ENCODE measurements around the gene RIMBP2. TPM values are rescaled to one million over a fixed set of nuclear protein-coding genes. Genes with fewer than 3 reads are reported as not detected.
"Not testable (repeated sequence)": the region's sequence is repeated elsewhere in the genome, so short reads cannot be mapped to it uniquely, and the experiment has no call there.

Gene RIMBP2
- polyA plus RNA-seq, 1 donor (not counting 4 experiments of a cell fraction or from before 2014, with no cell fraction given): 0.16 TPM

- Histone ChIP-seq H3K27me3 (ENCODE audit: control insufficient read depth, extremely low read depth, insufficient read depth, low read length) (no peaks in the 10 kb centered on the region), H2AFZ (ENCODE audit: control insufficient read depth, low read length) (no peak overlapping the region), H3K9me1 (ENCODE audit: control insufficient read depth, extremely low read depth, insufficient read depth, low read length) (no peaks in the 10 kb centered on the region), H3K4me3 (ENCODE audit: control insufficient read depth in 2 of 3, extremely low read depth in 1 of 3, insufficient read depth in 2 of 3, low read depth in 1 of 3, low read length in 3 of 3) (no peak overlapping the region), H3K27ac (ENCODE audit: control insufficient read depth, insufficient read depth, low read length) (no peak overlapping the region), H3K9me3 (ENCODE audit: control insufficient read depth, low read depth, low read length) (no peaks in the 10 kb centered on the region), H4K20me1 (ENCODE audit: control insufficient read depth, extremely low read depth, insufficient read depth, low read length) (no peaks in the 10 kb centered on the region), H3K4me2 (ENCODE audit: control insufficient read depth, extremely low read depth, insufficient read depth, low read depth, low read length) (no peak overlapping the region), H3K4me1 (ENCODE audit: control insufficient read depth, extremely low read depth, insufficient read depth, low read length) (no peaks in the 10 kb centered on the region), H3K79me2 (ENCODE audit: control insufficient read depth, insufficient read depth, low read length) (no peaks in the 10 kb centered on the region), H3K9ac (ENCODE audit: control insufficient read depth, extremely low read depth, insufficient read depth, low read length) (no peak overlapping the region), H3K36me3 (ENCODE audit: control insufficient read depth in 2 of 2, extremely low read depth in 1 of 2, insufficient read depth in 2 of 2, low read length in 2 of 2) (no peaks in the 10 kb centered on the region)
- FAIRE-seq (no peak), DNase-seq (ENCODE audit: low read depth, low spot score) (no peak)
- TF ChIP-seq EZH2 (IDR thresholded peaks at IDR 0.05; ENCODE audit: low read length): no peak
- TF ChIP-seq CTCF (optimal IDR thresholded peaks at IDR 0.05 in 1 of 3, IDR thresholded peaks at IDR 0.05 in 1 of 3, conservative IDR thresholded peaks at IDR 0.05 in 1 of 3; ENCODE audit: extremely low read depth in 1 of 3, insufficient read depth in 2 of 3, low read length in 3 of 3): no peak
- dilution Hi-C loops (cut with MboI; ENCODE audit: extremely low pct_ligation_motif_present, low sequenced_read_pairs): loop anchor here (25.0 kb wide), 1 partner anchor 355 kb away; no protein-coding TSS in a partner anchor
These were observed 26.0 kb upstream of the RIMBP2 start for GRCh38 chr12:130742112-130742511.

DNA sequence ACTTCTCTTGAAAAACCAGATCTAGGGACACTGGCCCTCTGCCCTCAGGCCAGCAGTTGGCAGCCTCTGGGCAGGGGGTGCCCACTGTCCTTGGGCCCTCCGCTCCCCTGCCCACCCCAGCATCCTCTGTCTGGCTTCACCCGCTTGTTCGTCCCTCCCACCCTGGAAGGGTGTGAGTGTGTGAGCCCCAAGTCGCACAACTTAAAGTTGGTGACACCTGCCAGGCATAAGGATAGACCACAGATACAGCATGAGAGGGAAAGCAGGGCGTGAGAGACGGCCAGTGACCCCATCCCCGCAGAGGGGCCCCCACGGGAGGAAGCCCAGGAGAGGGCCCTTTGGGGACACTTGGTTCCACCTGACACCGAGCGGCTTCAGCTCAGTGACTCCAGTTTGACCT, 23.5 kb upstream of the RIMBP2 start:
- Histone ChIP-seq H3K9me3 (ENCODE audit: control insufficient read depth, low read depth, low read length) (no peaks in the 10 kb centered on the region), H3K27ac (ENCODE audit: control insufficient read depth, insufficient read depth, low read length) (no peak overlapping the region), H3K36me3 (ENCODE audit: control insufficient read depth in 2 of 2, extremely low read depth in 1 of 2, insufficient read depth in 2 of 2, low read length in 2 of 2) (no peaks in the 10 kb centered on the region), H3K79me2 (ENCODE audit: control insufficient read depth, insufficient read depth, low read length) (no peaks in the 10 kb centered on the region), H3K27me3 (ENCODE audit: control insufficient read depth, extremely low read depth, insufficient read depth, low read length) (no peaks in the 10 kb centered on the region), H3K4me3 (ENCODE audit: control insufficient read depth in 2 of 3, extremely low read depth in 1 of 3, insufficient read depth in 2 of 3, low read depth in 1 of 3, low read length in 3 of 3) (no peak overlapping the region), H3K4me1 (ENCODE audit: control insufficient read depth, extremely low read depth, insufficient read depth, low read length) (no peaks in the 10 kb centered on the region), H3K9ac (ENCODE audit: control insufficient read depth, extremely low read depth, insufficient read depth, low read length) (no peak overlapping the region), H3K4me2 (ENCODE audit: control insufficient read depth, extremely low read depth, insufficient read depth, low read depth, low read length) (no peak overlapping the region), H4K20me1 (ENCODE audit: control insufficient read depth, extremely low read depth, insufficient read depth, low read length) (no peaks in the 10 kb centered on the region), H2AFZ (ENCODE audit: control insufficient read depth, low read length) (no peak overlapping the region), H3K9me1 (ENCODE audit: control insufficient read depth, extremely low read depth, insufficient read depth, low read length) (no peaks in the 10 kb centered on the region)
- TF ChIP-seq EZH2 (IDR thresholded peaks at IDR 0.05; ENCODE audit: low read length) (no peak), CTCF (optimal IDR thresholded peaks at IDR 0.05 in 1 of 3, IDR thresholded peaks at IDR 0.05 in 1 of 3, conservative IDR thresholded peaks at IDR 0.05 in 1 of 3; ENCODE audit: extremely low read depth in 1 of 3, insufficient read depth in 2 of 3, low read length in 3 of 3) (no peak)
- DNase-seq (ENCODE audit: low read depth, low spot score) (no peak), FAIRE-seq (no peak)
- dilution Hi-C loops (cut with MboI; ENCODE audit: extremely low pct_ligation_motif_present, low sequenced_read_pairs): loop anchor here (25.0 kb wide), 1 partner anchor 352 kb away; no protein-coding TSS in a partner anchor

- not testable (repeated sequence) for DNase-seq (ENCODE audit: low read depth, low spot score); H2AFZ ChIP-seq (ENCODE audit: control insufficient read depth, low read length); H3K4me1 ChIP-seq (ENCODE audit: control insufficient read depth, extremely low read depth, insufficient read depth, low read length); H3K27ac ChIP-seq (ENCODE audit: control insufficient read depth, insufficient read depth, low read length); H3K79me2 ChIP-seq (ENCODE audit: control insufficient read depth, insufficient read depth, low read length); H3K4me2 ChIP-seq (ENCODE audit: control insufficient read depth, extremely low read depth, insufficient read depth, low read depth, low read length); H3K4me3 ChIP-seq (ENCODE audit: control insufficient read depth in 2 of 3, extremely low read depth in 1 of 3, insufficient read depth in 2 of 3, low read depth in 1 of 3, low read length in 3 of 3); H3K9me3 ChIP-seq (ENCODE audit: control insufficient read depth, low read depth, low read length); H4K20me1 ChIP-seq (ENCODE audit: control insufficient read depth, extremely low read depth, insufficient read depth, low read length); H3K9me1 ChIP-seq (ENCODE audit: control insufficient read depth, extremely low read depth, insufficient read depth, low read length); H3K36me3 ChIP-seq (ENCODE audit: control insufficient read depth in 2 of 2, extremely low read depth in 1 of 2, insufficient read depth in 2 of 2, low read length in 2 of 2); H3K27me3 ChIP-seq (ENCODE audit: control insufficient read depth, extremely low read depth, insufficient read depth, low read length); FAIRE-seq; H3K9ac ChIP-seq (ENCODE audit: control insufficient read depth, extremely low read depth, insufficient read depth, low read length)
- dilution Hi-C loops (cut with MboI; ENCODE audit: extremely low pct_ligation_motif_present, low sequenced_read_pairs): loop anchor here (25.0 kb wide), 1 partner anchor 351 kb away; no protein-coding TSS in a partner anchor
These were observed 22.3 kb upstream of the RIMBP2 start for GRCh38 chr12:130738403-130738802.
